HG03521 (cell line): Measurements from ENCODE around the gene GGTLC2.
A peak's percentile ranks its signal among the peaks of the same experiment; 100 is the strongest.

ENCODE experiments used
- ATAC-seq: cut with Tn5 transposase; IDR thresholded peaks from one replicate; pipeline ENCODE4 v1.9.1; 2021; ENCODE audit warnings: mild to moderate bottlenecking, moderate library complexity; ENCODE audit not compliant: unreplicated experiment

The GGTLC2 gene

DNA sequence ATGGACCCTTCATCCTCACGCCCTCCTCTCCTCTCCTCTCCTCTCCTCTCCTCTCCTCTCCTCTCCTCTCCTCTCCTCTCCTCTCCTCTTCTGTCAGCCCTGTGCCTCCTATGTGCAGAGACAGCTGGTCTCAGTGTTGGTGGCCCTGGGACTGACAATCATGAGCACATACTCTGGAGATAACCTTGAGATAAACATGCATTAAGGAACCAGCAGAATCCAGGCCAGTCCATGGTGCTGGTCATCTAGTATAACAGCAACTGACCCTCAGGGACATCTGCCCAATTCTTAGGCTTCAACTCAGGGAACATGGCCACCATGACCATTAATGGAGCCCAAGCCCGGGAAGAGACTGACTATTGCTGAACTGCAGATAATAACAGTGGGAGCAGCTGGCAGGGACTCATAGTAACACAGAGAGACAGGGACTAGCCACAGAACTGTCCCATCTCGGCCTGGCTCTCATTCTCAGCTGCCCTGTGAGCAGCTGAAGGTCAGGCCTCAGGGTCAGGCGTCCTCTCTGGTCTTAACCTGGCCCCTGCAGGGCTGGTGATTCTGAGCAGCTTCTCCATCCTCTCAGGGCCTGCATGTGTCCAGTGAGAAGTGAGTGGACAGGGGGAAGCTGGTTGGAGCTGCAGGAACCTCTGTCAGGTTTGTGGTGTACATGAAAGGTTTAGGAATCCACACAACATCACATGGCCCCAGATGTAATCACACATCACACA lies 45.4 kb downstream of the GGTLC2 start:
- ATAC-seq = no peak

DNA sequence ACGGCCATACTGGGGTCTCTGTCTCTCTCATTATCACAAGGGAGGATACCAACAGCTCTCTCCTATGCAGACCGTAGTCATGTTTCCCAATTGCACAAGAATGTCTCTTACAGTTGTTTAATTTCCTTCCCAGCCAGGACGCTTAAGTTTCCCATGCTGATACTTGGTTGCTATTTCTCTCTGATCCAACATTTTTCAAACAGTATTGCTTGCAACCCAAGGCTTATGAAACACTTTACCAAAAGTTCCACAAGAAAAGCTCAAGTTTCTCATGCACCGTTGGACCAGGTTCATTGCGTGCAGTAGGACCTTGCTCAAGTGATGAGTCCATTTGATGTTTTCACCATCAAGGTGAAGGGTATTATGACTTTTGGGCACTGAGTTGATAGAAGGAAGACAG lies 46.6 kb downstream of the GGTLC2 start:
- no peak for ATAC-seq

GRCh38 chr22:22691716-22692701 lies 47.6 kb downstream of the GGTLC2 start:
- ATAC-seq = no peak

- ATAC-seq = peak; percentile 46
Observed at GRCh38 chr22:22692707-22693530, 48.5 kb downstream of the GGTLC2 start.

DNA sequence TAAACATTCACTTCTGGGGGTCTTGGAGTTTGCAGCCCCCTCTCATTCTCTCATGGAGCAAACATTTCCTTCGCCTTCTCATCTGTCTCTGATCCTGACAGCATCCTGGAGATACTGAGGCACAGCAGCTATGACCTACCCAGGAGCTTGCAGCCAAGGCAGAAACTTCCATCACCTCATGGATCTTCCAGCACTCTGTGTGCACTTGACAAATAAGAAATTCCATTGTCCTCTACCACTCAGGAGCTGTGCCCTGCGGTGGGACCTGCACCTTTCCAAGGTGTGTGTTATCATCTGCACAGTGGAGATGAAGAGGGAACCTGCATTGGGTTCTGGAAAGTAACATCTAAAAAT lies 49.1 kb downstream of the GGTLC2 start:
- ATAC-seq = no peak

DNA sequence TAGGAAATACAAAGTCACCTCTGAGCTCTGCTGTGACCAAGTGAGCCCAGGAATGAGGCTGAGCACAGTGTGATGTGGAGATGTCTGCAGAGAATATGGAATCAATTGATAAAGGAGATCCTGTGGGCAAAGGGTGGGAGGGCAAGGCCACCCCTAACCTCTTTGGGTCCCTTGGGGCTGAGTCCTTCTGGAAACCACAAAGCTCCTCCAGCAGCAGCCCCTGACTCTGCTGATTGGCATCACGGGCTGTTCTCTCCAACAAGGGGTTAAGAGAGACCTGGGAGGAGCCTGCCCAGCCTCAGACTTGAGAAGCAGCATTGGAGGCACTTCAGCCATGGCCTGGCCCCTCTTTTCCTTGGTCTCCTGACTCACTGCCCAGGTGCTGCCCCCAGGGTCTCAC lies 49.7 kb downstream of the GGTLC2 start:
- no peak for ATAC-seq

DNA sequence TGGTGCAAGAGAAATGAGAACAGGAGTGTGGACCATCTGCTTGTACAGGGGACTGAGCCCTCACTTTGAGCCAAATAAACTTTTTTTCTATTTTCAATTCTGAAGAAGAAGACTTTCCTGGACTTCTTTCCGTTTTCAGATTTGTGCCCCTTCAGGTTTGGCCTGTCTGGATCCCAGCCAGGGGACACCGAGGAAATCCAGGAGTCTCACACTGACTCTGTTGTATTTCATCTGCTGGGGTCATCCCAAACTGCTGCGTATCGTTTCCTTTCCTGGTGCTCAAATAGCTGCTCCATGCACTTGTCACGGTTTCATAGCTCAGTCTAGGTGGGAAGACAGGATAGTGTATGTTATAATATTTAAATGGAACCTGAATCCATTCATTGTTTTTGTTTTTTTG lies 51.7 kb downstream of the GGTLC2 start:
- no peak for ATAC-seq
